PC-3 (cell line): ENCODE results near the gene MAPK1.

Experiments used
- EZH2phosphoT487 ChIP-seq: fragments of 300-600 bp; sonication (generic); IDR thresholded peaks from 2 replicates; pipeline ENCODE4 v1.6.1; 2018; ENCODE audit warnings: mild to moderate bottlenecking, antibody characterized with exemption, low read length, borderline replicate concordance
- TF ChIP-seq, protein P1 (sequence below): fragments of 300-600 bp; sonication (generic); conservative IDR thresholded peaks from 2 replicates; pipeline ENCODE4 v1.5.1; 2017; ENCODE audit warnings: antibody characterized with exemption, low read depth, mild to moderate bottlenecking, low read length

- TF ChIP-seq, protein P1, sequence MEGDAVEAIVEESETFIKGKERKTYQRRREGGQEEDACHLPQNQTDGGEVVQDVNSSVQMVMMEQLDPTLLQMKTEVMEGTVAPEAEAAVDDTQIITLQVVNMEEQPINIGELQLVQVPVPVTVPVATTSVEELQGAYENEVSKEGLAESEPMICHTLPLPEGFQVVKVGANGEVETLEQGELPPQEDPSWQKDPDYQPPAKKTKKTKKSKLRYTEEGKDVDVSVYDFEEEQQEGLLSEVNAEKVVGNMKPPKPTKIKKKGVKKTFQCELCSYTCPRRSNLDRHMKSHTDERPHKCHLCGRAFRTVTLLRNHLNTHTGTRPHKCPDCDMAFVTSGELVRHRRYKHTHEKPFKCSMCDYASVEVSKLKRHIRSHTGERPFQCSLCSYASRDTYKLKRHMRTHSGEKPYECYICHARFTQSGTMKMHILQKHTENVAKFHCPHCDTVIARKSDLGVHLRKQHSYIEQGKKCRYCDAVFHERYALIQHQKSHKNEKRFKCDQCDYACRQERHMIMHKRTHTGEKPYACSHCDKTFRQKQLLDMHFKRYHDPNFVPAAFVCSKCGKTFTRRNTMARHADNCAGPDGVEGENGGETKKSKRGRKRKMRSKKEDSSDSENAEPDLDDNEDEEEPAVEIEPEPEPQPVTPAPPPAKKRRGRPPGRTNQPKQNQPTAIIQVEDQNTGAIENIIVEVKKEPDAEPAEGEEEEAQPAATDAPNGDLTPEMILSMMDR, result no peak
- no peak for TF ChIP-seq EZH2phosphoT487
Measured at GRCh38 chr22:21713428-21714058, 153.9 kb downstream of the MAPK1 start.
